Erythroblast (primary cell): ENCODE measurements around the gene SLC45A1.
"Not testable (repeated sequence)": the region's sequence is repeated elsewhere in the genome, so short reads cannot be mapped to it uniquely, and the experiment has no call there.

Source experiments
- DNase-seq, 2 experiments: peaks; one replicate each; lab custom pipeline; 2025; lab: John Stamatoyannopoulos, UW
- GATA1 ChIP-seq: IDR thresholded peaks from 2 replicates; pipeline ENCODE4 v1.6.1; 2011; ENCODE audit warnings: low read depth, mild to moderate bottlenecking, control low read depth, low read length, moderate library complexity
- POLR2A ChIP-seq: IDR thresholded peaks from 2 replicates; pipeline ENCODE4 v1.6.1; 2011; ENCODE audit warnings: mild to moderate bottlenecking, low read length

SLC45A1 gene

DNA sequence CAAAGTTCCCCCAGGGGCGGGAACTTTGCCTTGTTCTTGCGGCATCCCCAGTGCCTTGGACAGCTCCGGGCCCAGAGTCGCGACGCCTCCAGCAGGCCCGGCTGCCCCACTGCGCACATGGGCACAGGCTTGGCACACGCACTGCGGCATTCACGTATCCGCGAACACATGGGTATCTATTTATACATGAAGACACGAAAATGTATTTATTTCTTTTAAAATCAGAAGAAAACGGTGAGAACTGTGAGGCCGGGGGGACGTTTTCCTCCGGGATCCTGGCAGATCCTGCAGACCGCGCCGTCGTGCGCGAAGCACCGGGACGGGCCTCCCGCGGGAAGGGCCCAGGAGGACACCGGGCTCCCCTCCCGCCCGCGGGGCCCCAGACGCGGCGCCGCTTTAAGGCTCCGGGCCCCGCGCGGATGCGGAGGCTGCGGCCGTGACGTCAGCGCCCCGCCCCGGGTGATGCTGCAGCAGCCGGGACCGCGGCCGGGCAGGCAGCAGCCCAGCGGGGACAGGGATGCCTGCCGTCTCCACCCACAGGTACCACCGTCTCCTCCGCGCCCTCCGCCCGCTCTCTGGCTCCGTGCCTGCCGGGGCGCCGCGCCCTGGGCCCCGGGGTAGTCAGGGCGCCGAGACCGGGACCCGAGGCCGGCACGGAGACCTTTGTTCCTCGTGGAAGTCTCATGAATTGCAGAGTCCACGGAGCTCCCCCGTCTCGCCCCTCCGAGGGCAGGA, at the start of gene SLC45A1:
TSS of gene SLC45A1 (plus strand) at position 468 of the 735 bp plus-strand sequence. CDS start 6,216 bp downstream, outside the sequence.
- TF ChIP-seq GATA1 (no peak), POLR2A (no peak)
- peak; percentile 31 to 56 for DNase-seq

- no peak for DNase-seq
- TF ChIP-seq POLR2A (no peak), GATA1 (no peak)
Observed at GRCh38 chr1:8273036-8273435, 44.9 kb upstream of the SLC45A1 start.

DNA sequence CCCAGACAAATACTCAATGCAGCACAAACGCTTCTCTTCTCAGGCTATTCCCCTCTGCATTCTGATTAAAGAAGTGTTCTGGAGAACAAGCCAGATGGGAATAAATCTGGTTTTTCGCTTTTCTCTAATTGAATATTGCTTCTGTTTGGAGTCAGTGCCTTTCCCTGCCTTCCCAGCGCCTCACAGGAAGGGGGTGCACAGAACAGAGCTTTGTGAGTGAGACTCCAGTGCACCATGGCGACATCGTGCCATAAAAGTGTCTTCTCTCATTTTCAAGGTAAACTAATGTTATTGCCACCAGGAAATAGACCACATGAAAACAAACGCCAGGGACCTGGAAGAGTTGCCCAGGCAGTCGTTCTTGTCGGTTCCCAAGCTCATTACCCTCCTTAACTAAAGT, 43.6 kb upstream of the SLC45A1 start:
- no peak for TF ChIP-seq POLR2A
- TF ChIP-seq GATA1, result no peak
- no peak for DNase-seq

GRCh38 chr1:8276173-8276914, 41.6 kb upstream of the SLC45A1 start:
- DNase-seq, result peak; percentile 4 to 42
- TF ChIP-seq POLR2A (no peak), GATA1 (no peak)

DNA sequence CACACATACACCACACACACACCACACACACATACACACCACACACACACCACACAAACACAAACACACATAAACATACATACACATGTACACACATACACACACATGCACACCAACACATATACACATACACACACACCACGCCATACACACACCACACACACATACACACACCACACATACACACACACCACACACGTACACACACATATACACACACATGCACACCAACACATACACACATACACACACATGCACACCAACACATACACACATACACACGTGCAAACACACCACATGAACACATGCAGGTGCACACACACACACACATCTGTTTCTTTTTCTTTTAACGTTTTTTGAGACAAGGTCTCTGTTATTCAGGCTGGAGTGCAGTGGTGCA, 41.0 kb upstream of the SLC45A1 start:
- TF ChIP-seq POLR2A, result no peak
- TF ChIP-seq GATA1, result no peak
- no peak for DNase-seq

DNA sequence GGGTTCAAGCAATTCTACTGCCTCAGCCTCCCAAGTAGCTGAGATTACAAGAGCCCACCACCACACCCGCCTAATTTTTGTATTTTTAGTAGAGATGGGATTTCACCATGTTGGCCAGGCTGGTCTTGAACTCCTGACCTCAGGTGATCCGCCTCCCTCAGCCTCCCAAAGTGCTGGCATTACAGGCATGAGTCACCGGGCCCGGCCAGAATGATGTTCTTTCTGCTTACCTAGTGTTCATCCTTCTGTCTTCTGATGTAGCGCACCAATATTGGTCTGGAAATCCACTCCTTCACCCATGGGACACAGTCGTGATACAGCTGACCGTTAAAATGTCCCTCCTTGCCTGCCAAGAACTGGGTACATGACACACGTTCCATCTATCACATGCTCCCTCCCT, 39.2 kb upstream of the SLC45A1 start:
- DNase-seq, result not testable (repeated sequence)

- TF ChIP-seq POLR2A, result no peak
- no peak for DNase-seq
Observed at GRCh38 chr1:8281843-8282509, 35.9 kb upstream of the SLC45A1 start.

DNA sequence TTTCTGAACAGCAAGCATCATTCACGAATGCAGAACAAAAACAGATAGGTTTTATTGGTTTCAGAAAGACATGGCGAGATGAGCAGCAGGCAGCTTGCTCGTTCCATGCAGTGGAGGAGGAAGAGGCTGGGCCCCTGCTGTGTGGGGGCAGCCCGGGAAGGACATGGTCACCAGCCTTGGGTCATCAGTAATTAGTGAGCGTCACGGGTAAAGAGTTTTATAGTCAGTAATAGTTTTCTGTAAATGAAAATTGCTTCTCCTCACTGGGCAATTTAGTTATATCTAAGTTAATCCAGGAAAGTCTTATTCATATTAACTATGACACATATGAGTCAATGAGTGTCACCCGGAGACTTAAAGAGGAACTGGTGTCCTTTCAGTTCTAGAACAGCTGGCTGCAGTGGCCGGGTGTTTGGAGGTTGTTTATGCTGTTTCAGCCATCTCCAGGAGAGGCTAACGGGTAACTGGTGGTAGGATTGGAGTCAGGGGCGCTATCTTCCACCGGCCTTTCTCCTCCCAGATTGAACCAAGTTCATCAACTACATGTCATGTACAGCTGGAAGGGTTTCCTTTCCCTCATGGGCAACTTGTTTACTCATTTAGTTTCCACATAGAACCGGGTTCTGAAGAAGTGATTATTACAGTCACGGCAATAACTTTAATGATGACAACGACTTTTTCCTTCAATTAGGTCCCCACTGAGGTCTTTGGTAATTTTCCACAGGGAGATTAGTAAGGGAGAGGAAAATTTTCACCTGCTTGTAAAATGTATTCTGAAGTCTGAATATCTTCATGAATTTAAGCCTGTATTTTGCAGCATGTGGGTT, 34.6 kb upstream of the SLC45A1 start:
- TF ChIP-seq GATA1, result no peak
- TF ChIP-seq POLR2A, result no peak
- no peak for DNase-seq

DNA sequence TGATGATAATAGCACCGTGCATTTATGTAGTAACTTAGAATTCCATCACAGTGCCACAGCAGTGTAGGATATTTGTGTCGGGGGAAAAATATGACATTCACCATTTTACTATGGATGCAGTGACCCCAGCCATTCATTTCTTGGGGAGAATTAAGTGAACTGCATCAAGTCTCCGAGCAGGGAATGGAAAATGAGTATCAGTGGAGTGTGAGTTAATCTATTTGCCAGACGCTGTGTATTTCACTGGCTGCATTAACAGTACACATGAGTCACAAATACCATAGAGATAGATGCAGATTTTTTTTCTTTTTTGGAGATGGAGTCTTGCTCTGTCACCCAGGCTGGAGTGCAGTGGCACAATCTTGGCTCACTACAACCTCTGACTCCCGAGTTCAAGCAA, 33.8 kb upstream of the SLC45A1 start:
- no peak for TF ChIP-seq POLR2A
- TF ChIP-seq GATA1, result no peak
- DNase-seq, result no peak

- TF ChIP-seq POLR2A, result no peak
- TF ChIP-seq GATA1, result no peak
- DNase-seq, result no peak
Observed at GRCh38 chr1:8285103-8285502, 32.8 kb upstream of the SLC45A1 start.

DNA sequence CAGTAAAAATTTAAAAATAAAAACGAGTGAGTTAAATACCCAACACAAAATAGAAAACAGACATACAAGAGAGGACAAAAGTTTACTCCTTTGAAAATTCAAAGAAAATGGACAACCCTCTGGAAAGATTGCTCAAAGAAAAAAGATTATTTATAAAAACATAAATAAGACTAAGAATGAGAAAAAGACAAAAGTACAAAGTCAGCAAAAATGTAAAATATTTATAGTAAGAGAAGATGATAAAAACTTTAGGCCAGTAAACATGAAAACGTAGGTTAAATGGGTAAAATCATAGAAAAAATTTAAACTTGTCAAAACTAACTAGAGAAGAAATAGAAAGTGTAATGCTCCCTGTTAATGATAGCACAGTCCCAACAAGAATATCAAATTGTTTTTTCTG, 31.9 kb upstream of the SLC45A1 start:
- DNase-seq, result no peak
- TF ChIP-seq POLR2A (no peak), GATA1 (no peak)

GRCh38 chr1:8293118-8293517, 24.8 kb upstream of the SLC45A1 start:
- no peak for DNase-seq
- TF ChIP-seq POLR2A, result no peak
- TF ChIP-seq GATA1, result no peak

- TF ChIP-seq POLR2A (no peak), GATA1 (no peak)
- DNase-seq, result no peak
Observed at GRCh38 chr1:8293641-8294169, 24.2 kb upstream of the SLC45A1 start.
